ENCODE measurements around the gene CFAP161. TPM values are rescaled to one million over a fixed set of nuclear protein-coding genes. Genes with fewer than 3 reads are reported as not detected.
"Not testable (repeated sequence)": the region's sequence is repeated elsewhere in the genome, so short reads cannot be mapped to it uniquely, and the experiment has no call there.

Gene CFAP161
- total and polyA plus RNA-seq, 2 of the 13 experiments (the other 11 are each of a cell fraction or from before 2014, with no cell fraction given) = not detected

DNA sequence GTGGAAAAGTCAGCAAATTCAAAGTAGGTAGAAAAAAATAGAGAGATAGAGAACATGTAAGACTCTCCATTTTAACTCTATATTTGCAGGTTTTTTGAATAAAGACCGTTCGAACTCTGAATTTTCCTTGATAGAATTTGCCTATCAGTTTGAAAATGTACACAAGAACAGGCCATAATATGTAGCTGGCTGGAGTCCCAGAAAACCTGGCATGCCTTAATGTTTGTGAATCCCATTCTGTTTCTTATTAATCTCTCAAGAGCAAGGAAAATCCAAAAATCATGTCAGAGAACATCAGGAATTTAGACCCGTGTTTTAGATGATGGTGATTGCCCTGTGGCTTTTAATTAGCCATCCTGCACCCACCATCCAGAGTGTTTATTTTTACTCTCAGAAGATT is 7.2 kb upstream of the CFAP161 start (continued):
- TF ChIP-seq ZNF646 (CRISPR knock-in tag; IDR thresholded peaks at IDR 0.05) (no peak), ZNF275 (CRISPR knock-in tag; IDR thresholded peaks at IDR 0.05; ENCODE audit: borderline replicate concordance) (no peak), MIER2 (CRISPR knock-in tag; IDR thresholded peaks at IDR 0.05) (no peak), ZNF331 (CRISPR knock-in tag; IDR thresholded peaks at IDR 0.05) (no peak), NR1H2 (CRISPR knock-in tag; IDR thresholded peaks at IDR 0.05; ENCODE audit: borderline replicate concordance, low read depth) (no peak), ZBTB25 (CRISPR knock-in tag; IDR thresholded peaks at IDR 0.05) (no peak), ZFP36L2 (CRISPR knock-in tag; IDR thresholded peaks at IDR 0.05) (no peak), ETV5 (CRISPR knock-in tag; IDR thresholded peaks at IDR 0.05; ENCODE audit: borderline replicate concordance) (no peak), MATR3 (CRISPR knock-in tag; IDR thresholded peaks at IDR 0.05) (no peak)

DNA sequence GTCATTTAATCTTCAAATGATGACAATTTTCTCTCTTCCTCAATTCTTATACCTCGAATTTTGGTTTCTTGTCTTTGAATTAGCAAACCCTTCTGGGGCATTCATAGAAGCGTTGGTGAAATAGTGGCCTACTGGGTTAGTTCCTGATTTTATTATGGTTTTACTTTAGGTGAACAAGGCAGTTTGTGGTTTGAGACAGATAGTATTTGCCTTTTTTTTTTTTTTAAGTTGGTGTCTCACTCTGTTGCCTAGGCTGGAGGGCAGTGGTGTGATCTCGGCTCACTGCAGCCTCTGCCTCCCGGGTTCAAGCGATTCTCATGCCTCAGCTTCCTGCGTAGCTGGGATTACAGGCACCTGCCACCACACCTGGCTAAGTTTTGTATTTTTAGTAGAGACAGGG is 7.4 kb downstream of the CFAP161 start:
- H3K9ac ChIP-seq (ENCODE audit: insufficient read depth, low read depth, low read length); FAIRE-seq; H3K4me2 ChIP-seq (ENCODE audit: low read depth, low read length); H4K20me1 ChIP-seq (ENCODE audit: insufficient read depth, low read length); POLR2A ChIA-PET; BruUV-seq (replicated peaks); H3K4me3 ChIP-seq (replicated peaks in 1 of 3; ENCODE audit: insufficient read depth in 1 of 3, low read depth in 2 of 3, low read length in 3 of 3); in situ Hi-C loops (cut with HindIII; ENCODE audit: extremely low pct_ligation_motif_present, low pct_unique_long_range_greater_than_20kb); H3K27me3 ChIP-seq (ENCODE audit: control insufficient read depth in 1 of 2, insufficient read depth in 2 of 2, low read length in 2 of 2); H3K27ac ChIP-seq (ENCODE audit: extremely low read length, insufficient read depth, low read length); intact Hi-C loops (cut with micrococcal nuclease; ENCODE audit: unreplicated experiment); H3K79me2 ChIP-seq (ENCODE audit: insufficient read depth, low read length); H3K36me3 ChIP-seq (replicated peaks in 1 of 2; ENCODE audit: control insufficient read depth in 1 of 2, insufficient read depth in 2 of 2, low read length in 2 of 2); H2AFZ ChIP-seq (ENCODE audit: low read length); DNase-seq (ENCODE audit: low spot score); ATAC-seq; H3K4me1 ChIP-seq (ENCODE audit: insufficient read depth, low read length); H3K9me3 ChIP-seq (ENCODE audit: low read length); CTCF ChIA-PET (ENCODE audit: low intra/inter-chr PET ratio, low total read pairs): not testable (repeated sequence)
- 44% methylated on average over 6 of the region's 6 CpGs for WGBS (ENCODE audit: low lambda C conversion rate)

Data from HepG2 (cell line).